BLaER1 treated with 17β-estradiol and CSF1 and Interleukin-3, amounts not matched to agents 10 nM and 100 nM (cell line): Measurements from ENCODE around the gene IARS2.

Source experiments
- H3K27ac ChIP-seq, 11 experiments: shearing (Covaris generic); formaldehyde crosslinking; 2 replicates each; pipeline ENCODE4 v1.8.1; 2022
- H3K27me3 ChIP-seq, 11 experiments: shearing (Covaris generic); formaldehyde crosslinking; 2 replicates each; pipeline ENCODE4 v1.8.1; 2022
- H3K36me3 ChIP-seq, 11 experiments: shearing (Covaris generic); formaldehyde crosslinking; 2 replicates each; pipeline ENCODE4 v1.8.1; 2022
- H3K4me1 ChIP-seq, 10 experiments: shearing (Covaris generic); formaldehyde crosslinking; 2 replicates each; pipeline ENCODE4 v1.8.1; 2022
- H3K4me2 ChIP-seq, 11 experiments: shearing (Covaris generic); formaldehyde crosslinking; 2 replicates each; pipeline ENCODE4 v1.8.1; 2022
- H3K4me3 ChIP-seq, 10 experiments: shearing (Covaris generic); formaldehyde crosslinking; 2 replicates each; pipeline ENCODE4 v1.8.1; 2022
- H3K9ac ChIP-seq, 11 experiments: shearing (Covaris generic); formaldehyde crosslinking; 2 replicates each; pipeline ENCODE4 v1.8.1; 2022
- H3K9me3 ChIP-seq, 11 experiments: shearing (Covaris generic); formaldehyde crosslinking; replicated peaks in 1 of 11; 2 replicates each; pipeline ENCODE4 v1.8.1; 2022
- H4K20me1 ChIP-seq, 11 experiments: shearing (Covaris generic); formaldehyde crosslinking; 2 replicates each; pipeline ENCODE4 v1.8.1; 2022
- Cebpa-rat ChIP-seq, 11 experiments: shearing (Covaris generic); IDR thresholded peaks; 2 replicates each; pipeline ENCODE4 v1.8.1; 2022

IARS2 gene

GRCh38 chr1:220170836-220171526 lies 77.0 kb downstream of the IARS2 start:
- TF ChIP-seq Cebpa-rat (IDR thresholded peaks at IDR 0.05), result no peak
- Histone ChIP-seq H3K36me3 (peaks cover 71 to 99% (median 93%) of the 10 kb centered on the region in 11 experiments), H3K9me3 (peaks cover 0 to 18% (median 8%) of the 10 kb centered on the region in 11 experiments; a peak in 6 of 22 replicates), H3K4me1 (no peaks in the 10 kb centered on the region), H3K27me3 (no peaks in the 10 kb centered on the region), H3K4me3 (no peak overlapping the region), H3K4me2 (no peak overlapping the region), H3K9ac (no peak overlapping the region), H4K20me1 (no peaks in the 10 kb centered on the region), H3K27ac (no peak overlapping the region)

GRCh38 chr1:220176540-220176939 lies 82.6 kb downstream of the IARS2 start:
- Histone ChIP-seq H3K4me3 (no peak overlapping the region), H3K9me3 (0 out of 22 replicates have a peak, but pooled peaks cover 0 to 1% (median 0%) of the 10 kb centered on the region in 11 experiments), H3K9ac (no peak overlapping the region), H4K20me1 (peaks cover 0 to 10% (median 0%) of the 10 kb centered on the region in 11 experiments; a peak in 5 of 22 replicates), H3K27me3 (no peaks in the 10 kb centered on the region), H3K4me1 (no peaks in the 10 kb centered on the region), H3K4me2 (no peak overlapping the region), H3K36me3 (peaks cover 58 to 98% (median 87%) of the 10 kb centered on the region in 11 experiments), H3K27ac (no peak overlapping the region)
- TF ChIP-seq Cebpa-rat (IDR thresholded peaks at IDR 0.05), result no peak

DNA sequence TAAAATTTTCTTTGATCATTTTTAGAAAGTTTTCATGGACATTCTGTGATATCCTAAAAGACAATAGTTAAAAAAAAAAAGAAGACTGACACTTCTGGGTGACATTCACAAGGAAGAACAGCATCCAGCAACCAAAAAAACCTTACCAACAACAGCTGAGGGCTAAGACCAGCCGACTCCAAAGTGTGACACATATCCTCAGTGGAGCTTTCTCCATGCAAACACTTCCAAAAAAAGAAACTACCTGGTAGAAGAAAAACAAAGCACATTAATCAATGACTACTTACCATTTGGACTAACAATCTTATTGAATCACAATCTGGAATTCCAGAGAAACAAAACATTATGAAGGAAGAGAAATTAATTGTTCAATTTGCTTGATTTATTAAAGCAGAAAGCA lies 88.2 kb downstream of the IARS2 start:
- TF ChIP-seq Cebpa-rat (IDR thresholded peaks at IDR 0.05), result no peak
- Histone ChIP-seq H3K27ac (no peak overlapping the region), H3K27me3 (no peaks in the 10 kb centered on the region), H3K9me3 (no peaks in the 10 kb centered on the region), H3K9ac (no peak overlapping the region), H3K36me3 (peaks cover 67 to 97% (median 75%) of the 10 kb centered on the region in 11 experiments), H3K4me2 (no peak overlapping the region), H3K4me1 (no peaks in the 10 kb centered on the region), H3K4me3 (no peak overlapping the region), H4K20me1 (peaks cover 0 to 4% (median 0%) of the 10 kb centered on the region in 11 experiments; a peak in 3 of 22 replicates)

- Histone ChIP-seq H3K36me3 (peaks cover 66 to 97% (median 75%) of the 10 kb centered on the region in 11 experiments), H3K27ac (no peak overlapping the region), H4K20me1 (peaks cover 0 to 3% (median 0%) of the 10 kb centered on the region in 11 experiments; a peak in 3 of 22 replicates), H3K9me3 (no peaks in the 10 kb centered on the region), H3K4me1 (no peaks in the 10 kb centered on the region), H3K4me3 (no peak overlapping the region), H3K9ac (no peak overlapping the region), H3K4me2 (no peak overlapping the region), H3K27me3 (no peaks in the 10 kb centered on the region)
- TF ChIP-seq Cebpa-rat (IDR thresholded peaks at IDR 0.05), result no peak
These were observed 88.7 kb downstream of the IARS2 start for GRCh38 chr1:220182656-220183055.

GRCh38 chr1:220184506-220184905 lies 90.6 kb downstream of the IARS2 start:
- Histone ChIP-seq H3K36me3 (peaks cover 69 to 97% (median 81%) of the 10 kb centered on the region in 11 experiments), H3K9ac (no peak overlapping the region), H3K4me2 (no peak overlapping the region), H3K27ac (no peak overlapping the region), H4K20me1 (no peaks in the 10 kb centered on the region; a peak in 2 of 22 replicates), H3K4me1 (no peaks in the 10 kb centered on the region), H3K9me3 (no peaks in the 10 kb centered on the region), H3K27me3 (no peaks in the 10 kb centered on the region), H3K4me3 (no peak overlapping the region)
- no peak for TF ChIP-seq Cebpa-rat (IDR thresholded peaks at IDR 0.05)

DNA sequence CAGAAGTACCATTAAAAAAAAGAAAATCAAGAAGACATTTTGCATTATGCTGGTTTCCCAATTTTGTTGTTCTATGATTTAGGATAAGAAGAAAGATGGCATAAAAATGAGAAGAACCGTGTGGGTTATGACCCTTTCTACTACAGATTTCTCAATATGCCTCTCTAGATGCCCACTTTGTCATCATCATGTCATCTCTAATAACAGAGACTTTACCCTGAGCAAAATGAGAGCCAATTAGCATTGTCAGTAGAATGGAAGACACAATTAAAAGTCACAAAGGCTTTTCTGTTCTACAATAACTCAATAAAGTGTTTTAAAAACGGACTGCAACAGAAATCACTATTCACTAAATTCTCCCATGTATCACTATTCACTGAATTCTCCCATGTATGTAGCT lies 92.8 kb downstream of the IARS2 start:
- H3K36me3 ChIP-seq, result peaks cover 66 to 95% (median 73%) of the 10 kb centered on the region in 11 experiments
- H3K9ac ChIP-seq, result no peak overlapping the region
- no peaks in the 10 kb centered on the region for H3K4me1 ChIP-seq
- H3K9me3 ChIP-seq, result no peaks in the 10 kb centered on the region
- H3K4me3 ChIP-seq, result no peak overlapping the region
- peaks cover 0 to 6% (median 0%) of the 10 kb centered on the region in 11 experiments; a peak in 2 of 22 replicates for H4K20me1 ChIP-seq
- no peak overlapping the region for H3K4me2 ChIP-seq
- H3K27me3 ChIP-seq, result no peaks in the 10 kb centered on the region
- TF ChIP-seq Cebpa-rat (IDR thresholded peaks at IDR 0.05), result no peak
- H3K27ac ChIP-seq, result no peak overlapping the region

DNA sequence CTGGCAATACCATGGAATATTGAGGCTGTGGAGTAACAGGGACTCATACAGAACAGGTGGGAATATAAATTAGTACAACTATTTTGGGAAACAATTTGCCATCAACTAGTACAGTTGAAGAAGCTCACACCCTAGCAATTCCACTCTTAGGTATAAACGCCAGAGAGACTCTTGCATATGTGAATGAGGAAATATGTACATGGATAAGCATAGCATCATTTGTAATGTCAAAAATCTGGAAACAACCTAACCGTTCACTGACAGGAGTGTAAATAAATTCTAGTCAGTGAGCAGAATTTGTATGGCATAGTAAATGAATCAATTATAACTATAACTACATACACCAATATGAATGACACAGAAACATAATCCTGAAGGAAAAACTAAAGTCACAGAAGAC lies 94.6 kb downstream of the IARS2 start:
- H3K4me3 ChIP-seq, result no peak overlapping the region
- no peak overlapping the region for H3K4me2 ChIP-seq
- H4K20me1 ChIP-seq, result peaks cover 0 to 6% (median 0%) of the 10 kb centered on the region in 11 experiments; a peak in 2 of 22 replicates
- H3K27ac ChIP-seq, result no peak overlapping the region
- H3K9ac ChIP-seq, result no peak overlapping the region
- H3K27me3 ChIP-seq, result no peaks in the 10 kb centered on the region
- no peaks in the 10 kb centered on the region for H3K4me1 ChIP-seq
- no peaks in the 10 kb centered on the region for H3K9me3 ChIP-seq
- TF ChIP-seq Cebpa-rat (IDR thresholded peaks at IDR 0.05), result no peak
- H3K36me3 ChIP-seq, result peaks cover 66 to 95% (median 72%) of the 10 kb centered on the region in 11 experiments

GRCh38 chr1:220189750-220190347 lies 95.9 kb downstream of the IARS2 start:
- Histone ChIP-seq H3K27ac (no peak overlapping the region), H3K9ac (no peak overlapping the region), H4K20me1 (peaks cover 0 to 6% (median 0%) of the 10 kb centered on the region in 11 experiments; a peak in 2 of 22 replicates), H3K4me3 (no peak overlapping the region), H3K9me3 (no peaks in the 10 kb centered on the region), H3K4me2 (no peak overlapping the region), H3K36me3 (peaks cover 77 to 98% (median 81%) of the 10 kb centered on the region in 11 experiments), H3K27me3 (no peaks in the 10 kb centered on the region), H3K4me1 (no peaks in the 10 kb centered on the region)
- no peak for TF ChIP-seq Cebpa-rat (IDR thresholded peaks at IDR 0.05)

- no peak overlapping the region for H3K4me2 ChIP-seq
- 0 out of 22 replicates have a peak, but pooled peaks cover 0 to 4% (median 0%) of the 10 kb centered on the region in 11 experiments for H4K20me1 ChIP-seq
- no peak for TF ChIP-seq Cebpa-rat (IDR thresholded peaks at IDR 0.05)
- no peaks in the 10 kb centered on the region for H3K4me1 ChIP-seq
- H3K27ac ChIP-seq, result no peak overlapping the region
- no peaks in the 10 kb centered on the region for H3K9me3 ChIP-seq
- H3K27me3 ChIP-seq, result no peaks in the 10 kb centered on the region
- H3K36me3 ChIP-seq, result peaks cover 71 to 98% (median 83%) of the 10 kb centered on the region in 11 experiments
- H3K4me3 ChIP-seq, result no peak overlapping the region
- H3K9ac ChIP-seq, result no peak overlapping the region
These were observed 101.8 kb downstream of the IARS2 start for GRCh38 chr1:220195701-220196100.
